KG1 (cell line): ENCODE measurements around the gene PTTG1IP.
"Not testable (repeated sequence)": the region's sequence is repeated elsewhere in the genome, so short reads cannot be mapped to it uniquely, and the experiment has no call there.

Experiments
- DNase-seq: peaks from one replicate; lab custom pipeline; 2025; lab: John Stamatoyannopoulos, UW

Gene PTTG1IP

DNA sequence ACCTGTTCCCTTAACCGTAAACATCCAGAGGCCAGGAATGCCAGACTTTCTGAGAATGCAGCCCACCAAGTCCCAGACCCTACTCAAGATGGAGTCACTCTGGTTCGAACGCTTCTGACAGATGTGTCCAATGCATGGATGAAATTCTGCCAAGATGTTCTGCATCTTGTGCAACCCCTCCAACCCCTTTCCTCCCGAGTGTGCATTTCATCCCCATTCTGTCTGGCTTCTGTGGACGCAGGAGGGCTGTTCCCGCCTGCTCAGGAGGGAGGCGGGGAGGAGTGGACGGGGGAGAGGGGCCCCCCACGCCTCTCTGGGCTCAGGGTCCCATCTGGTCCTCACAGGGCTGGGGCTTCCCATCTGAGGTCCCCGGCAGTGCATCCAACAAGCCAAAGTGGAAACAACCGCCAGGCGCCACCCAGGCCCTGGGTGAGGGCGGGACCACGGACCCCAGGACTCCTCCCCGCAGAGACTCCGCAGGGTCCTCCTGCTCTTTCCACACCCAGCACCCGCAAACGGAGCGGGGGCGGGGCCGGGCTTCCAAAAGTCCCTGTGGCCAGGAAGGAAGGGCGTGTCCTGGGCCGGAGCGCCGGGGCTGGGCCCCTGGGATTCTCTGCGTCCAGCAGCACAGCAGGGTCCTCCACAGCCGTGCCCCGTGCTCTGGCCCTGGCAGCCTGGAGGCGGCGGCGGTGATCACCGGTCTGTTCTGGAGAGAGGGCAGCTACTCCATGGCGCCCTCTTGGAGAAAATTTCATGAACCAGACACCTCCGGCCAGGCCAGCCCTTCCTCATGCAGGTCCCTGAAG lies 27.9 kb downstream of the PTTG1IP start:
- DNase-seq, result no peak

DNA sequence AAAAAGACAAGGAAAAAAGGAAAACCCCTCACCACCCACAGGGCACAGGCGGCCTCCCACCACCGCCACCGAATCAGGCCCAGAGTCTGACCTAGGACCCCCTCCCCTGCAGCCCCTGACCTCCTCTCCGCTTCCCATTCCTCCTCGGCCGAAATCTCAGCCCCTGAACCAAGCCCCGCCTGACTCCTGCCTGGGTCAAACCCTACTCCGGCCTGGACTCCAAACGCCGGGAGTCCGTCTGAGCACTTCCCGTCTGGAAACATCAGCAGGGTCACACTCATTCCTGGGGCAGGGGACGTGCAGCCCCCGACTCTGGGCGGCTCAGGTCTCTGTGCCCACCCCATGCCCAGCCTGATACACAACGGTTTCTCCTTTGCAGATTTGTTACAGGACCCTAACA lies 29.2 kb downstream of the PTTG1IP start:
- no peak for DNase-seq

DNA sequence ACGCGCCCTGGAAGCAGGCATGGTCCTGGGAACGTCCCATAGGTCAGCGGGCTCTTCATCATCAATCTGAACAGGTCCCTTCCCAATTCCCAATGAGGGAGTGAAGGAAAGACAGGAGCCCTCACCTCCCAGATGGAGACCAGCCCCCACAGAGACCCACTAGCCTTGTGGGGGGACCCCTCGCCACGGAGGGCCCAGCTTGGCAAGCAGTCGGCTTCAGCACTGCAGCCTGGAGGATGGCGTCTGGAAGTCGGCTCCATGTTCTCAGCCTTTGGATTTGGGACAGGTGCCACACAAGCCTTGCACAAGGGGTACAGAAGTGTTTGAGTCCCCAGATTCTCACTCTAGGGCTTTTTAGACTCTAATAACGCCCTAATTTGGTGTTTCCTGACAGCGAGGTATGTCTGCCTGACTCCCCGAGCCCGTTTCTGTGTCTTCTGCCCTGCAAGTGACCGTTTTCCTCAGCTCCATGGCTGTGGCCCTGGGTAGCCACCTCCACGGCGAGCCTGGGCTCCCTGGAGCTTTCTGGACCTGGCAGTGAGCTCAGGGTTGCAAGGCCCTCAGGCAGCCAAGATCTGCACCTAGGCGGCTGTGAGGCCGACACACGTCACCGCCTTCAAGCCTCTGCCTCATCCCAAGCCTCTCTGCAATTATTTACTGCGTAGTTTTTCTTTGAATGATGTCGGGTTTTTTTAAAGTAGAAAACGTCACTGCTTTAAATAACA lies 30.6 kb downstream of the PTTG1IP start:
- no peak for DNase-seq

DNA sequence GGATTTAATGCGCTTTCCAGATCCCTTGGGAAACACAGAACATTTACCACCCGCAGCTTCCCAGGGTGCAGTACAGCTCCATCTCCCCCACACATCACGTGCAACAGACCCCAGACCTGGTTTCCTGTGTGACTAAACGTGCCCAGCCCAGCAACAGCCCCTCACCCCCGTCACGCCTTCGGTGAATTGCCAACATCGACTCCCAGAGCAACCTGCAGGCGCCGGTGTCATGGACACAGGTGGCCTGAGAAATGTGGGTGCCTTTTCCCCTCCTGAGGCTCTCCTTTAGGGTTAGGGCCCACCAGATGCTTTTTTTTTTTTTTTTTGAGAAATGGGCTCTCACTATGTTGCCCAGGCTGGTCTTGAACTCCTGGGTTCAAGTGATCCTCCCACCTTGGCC lies 31.4 kb downstream of the PTTG1IP start:
- DNase-seq, result no peak

DNA sequence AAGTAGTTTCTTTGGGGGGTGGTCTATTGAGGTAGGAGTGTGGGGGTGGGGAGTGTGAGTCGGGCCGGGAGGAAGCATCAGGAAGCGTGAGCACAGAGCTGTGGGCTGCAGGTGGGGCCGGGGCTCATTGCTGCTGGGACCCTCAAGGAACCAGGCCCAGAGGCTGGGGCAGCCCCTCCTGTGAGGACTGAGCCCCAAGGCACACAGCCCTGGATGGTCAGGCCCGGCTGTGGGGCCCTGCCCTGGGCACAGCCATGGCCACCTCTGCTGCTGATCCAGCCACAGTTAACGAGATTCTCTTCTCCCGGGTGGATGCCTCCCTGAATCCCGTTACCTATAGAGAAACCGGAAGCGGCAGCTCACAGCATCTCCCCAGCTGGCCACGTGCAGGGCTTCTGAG lies 32.7 kb downstream of the PTTG1IP start:
- DNase-seq, result no peak

DNA sequence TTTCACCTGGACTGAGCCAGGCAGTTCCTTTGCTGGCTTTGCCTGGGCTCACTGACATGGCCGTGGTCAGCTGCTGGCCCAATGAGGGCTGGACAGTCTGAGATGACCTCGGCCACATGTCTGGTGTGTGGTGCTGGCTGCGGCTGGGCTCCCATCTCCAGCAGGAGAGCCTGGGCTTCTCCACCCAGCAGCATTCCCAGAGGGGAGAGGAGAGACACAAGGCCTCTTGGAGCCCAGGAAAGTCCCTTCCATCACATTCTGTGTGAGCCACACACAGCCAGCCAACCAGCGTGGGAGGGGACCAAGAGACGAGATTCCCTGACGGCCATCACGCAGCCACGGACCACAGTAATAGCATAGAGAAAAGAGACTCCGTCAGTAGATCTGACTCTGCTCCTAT lies 34.5 kb downstream of the PTTG1IP start:
- DNase-seq, result no peak

DNA sequence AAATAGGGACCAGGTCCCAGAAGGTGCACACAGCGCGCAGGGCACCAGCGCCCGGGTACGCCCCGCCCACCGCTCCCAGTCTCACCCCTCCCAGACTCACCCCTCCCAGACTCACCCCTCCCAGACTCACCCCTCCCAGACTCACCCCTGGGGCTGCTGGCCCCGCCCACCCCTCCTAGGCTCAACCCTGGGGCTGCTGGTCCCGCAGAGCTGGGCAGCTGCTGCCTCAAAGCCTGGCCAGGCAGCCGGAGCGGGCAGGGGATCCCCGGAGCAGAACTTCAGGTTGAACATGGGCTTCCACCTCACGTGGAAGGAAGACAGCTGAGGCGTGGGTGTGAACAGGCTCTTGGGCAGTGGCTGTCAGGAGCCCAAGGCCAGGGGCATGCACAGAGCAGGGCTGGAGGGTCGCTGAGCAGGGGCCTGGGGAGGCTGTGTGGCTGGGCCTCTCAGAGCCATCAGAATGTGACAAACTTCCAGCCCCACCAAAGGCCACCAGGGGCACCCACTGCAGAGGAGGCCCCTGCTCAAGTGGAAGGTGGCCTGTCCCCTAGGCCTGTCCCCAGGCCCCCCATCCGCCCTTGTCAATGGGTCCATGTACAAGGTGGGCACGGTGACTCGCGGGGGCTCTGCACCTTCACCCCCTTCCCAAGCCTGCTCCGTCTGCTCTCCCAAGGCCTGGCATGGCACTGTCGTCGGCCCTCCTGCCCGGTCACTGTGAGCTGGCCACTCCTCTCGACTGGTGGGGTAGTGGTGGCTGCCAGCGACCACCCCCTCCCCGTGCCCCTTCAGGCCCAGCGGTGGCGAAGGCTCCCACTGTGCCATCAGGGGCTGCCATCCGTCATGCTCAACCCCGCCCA lies 35.2 kb downstream of the PTTG1IP start:
- DNase-seq, result no peak

DNA sequence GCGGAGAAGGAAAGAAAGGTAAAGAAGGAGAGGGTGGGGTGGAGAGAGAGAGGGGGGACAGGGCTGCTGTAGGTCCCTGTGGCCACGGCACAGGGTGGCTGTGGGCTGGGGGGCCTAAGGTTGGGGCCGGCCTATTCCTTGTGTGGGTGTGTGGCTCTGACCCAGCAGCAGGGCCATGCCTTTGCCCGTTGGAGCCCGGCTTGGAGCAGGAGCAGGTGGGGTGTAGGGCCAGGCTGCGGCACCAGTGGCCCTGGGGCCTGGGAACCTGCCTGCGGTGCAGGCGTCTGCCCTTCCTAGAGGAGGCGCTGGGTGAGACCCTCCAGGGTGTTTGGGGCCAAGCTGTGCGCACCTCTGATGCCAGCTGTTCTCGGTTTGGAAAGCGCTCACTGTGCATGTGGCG lies 36.0 kb downstream of the PTTG1IP start:
- DNase-seq, result no peak

DNA sequence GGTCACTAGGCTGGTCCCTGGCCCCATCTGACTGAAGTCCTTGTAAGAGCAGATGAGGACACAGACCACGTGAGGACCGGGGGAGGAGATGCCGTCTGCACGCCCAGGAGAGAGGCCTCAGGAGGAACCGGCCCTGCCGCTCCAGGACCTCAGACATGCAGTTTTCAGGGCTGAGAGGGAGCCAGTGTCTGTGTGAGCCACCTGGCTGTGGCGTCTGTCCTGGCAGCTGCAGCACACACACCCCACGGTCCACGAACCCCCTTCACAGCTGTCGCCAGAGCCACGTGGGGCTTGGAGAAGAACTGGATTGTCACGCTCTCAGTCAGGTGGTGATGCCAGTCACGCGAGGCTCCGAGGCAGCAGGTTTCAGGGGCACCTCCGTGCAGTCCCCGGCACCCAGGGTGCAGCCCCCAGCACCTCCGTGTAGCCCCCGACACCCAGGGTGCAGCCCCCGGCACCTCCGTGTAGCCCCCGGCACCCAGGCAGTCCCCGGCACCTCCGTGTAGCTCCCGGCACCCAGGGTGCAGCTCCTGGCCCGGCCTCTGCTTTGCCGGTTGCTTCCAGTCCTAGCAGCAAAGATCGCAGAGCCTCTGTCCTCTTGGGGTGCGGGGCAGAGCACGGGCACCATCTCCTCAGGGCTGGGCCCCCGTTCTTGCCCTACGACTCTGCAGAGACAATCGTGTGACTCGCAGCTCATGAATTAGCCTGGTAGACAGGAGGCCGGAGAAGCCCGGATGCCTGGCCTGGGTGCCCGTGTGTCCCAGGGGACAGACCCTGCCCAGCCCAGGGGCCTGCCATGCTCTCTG lies 36.6 kb downstream of the PTTG1IP start:
- DNase-seq, result no peak

DNA sequence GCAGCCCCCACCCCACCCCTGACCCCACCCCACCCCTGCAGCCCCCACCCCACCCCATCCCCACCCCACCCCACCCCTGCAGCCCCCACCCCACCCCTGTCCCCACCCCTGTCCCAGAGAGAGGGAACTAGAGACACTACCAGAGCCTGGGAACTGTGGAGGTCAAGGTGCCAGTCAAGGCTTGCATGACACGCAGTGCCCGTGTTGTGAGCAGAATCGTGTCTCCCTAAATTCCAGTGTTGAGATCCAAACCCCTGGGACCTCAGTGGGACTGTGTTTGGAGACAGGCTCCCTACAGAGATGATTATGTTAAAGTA lies 37.2 kb downstream of the PTTG1IP start:
- no peak for DNase-seq

DNA sequence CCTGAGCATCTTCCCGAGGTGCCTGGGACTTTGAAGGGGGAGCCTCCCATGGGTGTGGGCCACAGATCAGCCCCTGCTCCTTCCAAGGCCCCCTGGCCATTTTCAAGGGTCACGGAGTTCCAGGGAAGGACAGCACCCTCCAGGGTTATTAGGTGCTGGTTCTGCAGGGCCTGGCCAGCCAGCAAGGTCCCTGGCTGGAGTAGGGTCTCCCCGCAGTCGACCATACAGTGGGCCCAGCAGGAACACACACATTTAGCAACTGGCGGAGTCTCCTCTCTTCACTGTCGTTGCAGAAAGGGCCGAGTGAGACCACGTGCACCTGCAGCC lies 37.9 kb downstream of the PTTG1IP start:
- DNase-seq, result no peak

DNA sequence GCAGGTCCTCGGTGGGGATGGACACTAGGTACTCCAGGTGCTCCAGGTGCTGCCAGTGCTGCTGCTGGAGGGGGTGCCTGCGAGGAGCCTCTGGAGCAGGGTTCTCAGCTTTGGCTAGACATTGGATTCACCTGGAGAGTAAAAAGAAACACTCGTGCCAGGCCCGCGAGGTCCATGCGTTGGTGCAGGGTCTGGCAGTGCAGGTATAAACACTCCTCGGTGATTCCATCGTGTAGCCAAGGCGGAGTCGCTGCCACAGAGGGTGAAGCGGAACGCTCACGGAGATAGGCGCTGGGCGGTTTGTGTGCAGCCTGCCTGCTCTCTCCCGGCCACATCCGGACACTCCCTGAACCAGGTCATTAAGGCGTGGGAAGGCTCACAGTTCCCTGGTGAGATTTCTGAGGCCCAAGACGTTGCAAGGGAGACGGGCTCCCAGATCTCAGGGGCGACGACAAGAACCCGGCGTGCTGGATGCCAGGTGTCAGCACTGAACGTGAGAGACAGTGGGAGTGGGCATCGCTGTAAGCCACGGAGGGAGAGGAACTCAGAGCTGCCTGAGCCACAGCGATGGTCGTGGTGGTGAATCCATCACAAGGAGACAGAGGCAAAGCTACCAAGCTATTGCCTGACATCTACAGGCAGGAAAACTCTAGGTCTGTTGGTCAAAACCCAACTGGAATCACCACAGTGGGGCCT lies 38.4 kb downstream of the PTTG1IP start:
- no peak for DNase-seq

DNA sequence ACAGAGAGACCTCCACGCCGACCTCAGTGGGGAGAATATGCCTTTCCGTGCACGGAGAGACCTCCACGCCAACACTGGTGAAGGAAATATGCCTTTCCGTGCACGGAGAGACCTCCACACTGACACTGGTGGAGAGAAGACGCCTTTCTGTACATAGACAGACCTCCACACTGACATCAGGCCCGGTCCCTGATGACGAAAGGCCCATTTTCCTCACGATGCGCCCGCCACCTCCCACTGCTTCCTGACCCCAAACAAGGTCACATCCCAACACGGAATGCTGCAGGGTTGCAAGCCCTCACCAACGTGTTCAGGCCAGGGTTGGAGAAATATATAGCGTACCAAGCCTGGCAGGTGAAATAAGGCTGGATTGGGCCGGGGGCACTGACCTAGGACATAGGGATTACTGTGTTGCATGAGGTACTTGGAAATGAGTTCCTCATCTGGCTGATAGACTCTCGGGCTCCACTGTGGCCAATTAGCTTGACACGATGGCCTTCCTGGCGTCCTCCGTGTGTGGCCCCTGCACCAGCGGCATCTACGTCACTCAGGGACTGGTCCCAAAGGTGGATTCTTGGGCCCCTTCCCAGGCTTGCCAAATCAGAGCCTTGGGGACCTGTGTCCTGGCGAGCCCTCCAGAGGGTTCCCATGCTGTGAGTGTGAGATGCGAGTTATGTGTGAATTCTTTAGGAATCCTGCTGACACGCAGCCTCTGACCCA lies 39.1 kb downstream of the PTTG1IP start:
- DNase-seq, result no peak

DNA sequence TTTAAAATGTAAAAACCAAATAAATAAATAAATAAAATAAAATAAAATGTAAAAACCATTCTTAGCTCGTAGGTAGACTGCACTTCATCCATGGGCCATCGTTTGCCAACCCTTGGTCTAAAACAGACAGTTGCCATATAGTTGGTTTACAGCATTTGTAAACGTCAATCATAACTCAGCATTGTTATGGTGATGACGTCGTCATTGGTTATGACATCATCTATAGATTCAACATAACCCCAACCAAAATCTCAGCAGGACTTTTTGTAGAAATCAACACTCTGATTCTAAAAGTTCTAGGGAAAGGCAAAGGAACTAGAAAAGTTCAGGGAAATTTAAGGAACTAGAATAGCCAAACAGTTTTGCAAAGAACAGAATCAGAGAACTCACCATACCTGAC lies 39.8 kb downstream of the PTTG1IP start:
- no peak for DNase-seq

DNA sequence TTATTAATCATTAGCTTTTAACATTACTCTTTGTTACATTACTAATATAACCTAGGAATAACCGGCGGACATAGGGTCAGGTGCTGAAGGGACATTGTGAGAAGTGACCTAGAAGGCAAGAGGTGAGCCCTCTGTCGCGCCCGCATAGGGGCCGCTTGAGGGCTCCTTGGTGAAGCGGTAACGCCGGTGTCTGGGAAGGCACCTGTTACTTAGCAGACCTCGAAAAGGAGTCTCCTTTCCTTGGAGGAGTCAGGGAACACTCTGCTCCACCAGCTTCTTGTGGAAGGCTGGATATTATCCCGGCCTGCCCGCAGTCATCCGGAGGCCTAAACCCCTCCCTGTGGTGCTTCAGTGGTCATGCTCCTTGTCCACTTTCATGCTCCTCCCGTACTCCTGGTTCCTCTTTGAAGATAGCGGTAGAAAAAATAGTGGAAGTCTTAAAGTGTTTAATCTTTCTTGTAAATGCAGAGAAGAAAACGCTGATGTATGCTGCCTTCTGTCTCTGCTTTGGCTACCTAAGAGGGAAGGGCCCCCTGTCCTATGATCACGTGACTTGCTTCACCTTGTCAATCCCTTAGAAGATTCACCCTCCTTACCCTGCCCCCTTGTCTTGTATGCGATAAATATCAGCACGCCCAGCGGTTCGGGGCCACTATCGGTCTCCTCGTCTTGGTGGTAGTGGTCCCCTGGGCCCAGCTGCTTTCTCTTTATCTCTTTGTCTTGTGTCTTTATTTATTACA lies 40.8 kb downstream of the PTTG1IP start:
- not testable (repeated sequence) for DNase-seq

DNA sequence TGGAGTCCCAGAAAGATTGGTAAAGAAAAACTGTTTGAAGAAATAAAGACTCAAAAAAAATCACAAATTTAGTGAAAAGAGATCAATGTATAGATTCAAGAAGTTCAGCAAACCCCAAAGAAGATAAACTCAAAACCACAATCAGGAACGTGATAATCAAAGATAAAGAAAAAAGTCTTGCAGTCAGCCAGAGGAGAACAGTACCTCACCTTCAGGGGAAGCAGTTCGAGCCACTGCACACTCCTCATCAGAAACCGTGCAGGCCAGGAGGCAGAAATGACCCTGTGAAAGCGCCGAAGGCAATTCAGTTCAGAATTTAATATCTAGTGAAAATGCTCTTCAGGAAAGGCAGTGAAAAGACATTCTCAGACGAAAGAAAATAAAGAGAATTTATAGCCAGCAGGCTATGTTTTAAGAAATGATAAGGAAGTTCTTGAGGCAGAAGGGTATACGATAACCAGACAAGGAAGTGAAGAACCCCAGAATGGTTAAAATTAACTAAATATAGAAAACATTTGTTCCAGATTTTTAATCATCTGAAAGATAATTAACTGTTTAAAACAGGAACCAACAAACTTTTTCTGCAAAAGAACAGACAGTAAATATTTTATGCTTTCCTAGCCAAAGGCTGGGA lies 42.1 kb downstream of the PTTG1IP start:
- DNase-seq, result no peak

DNA sequence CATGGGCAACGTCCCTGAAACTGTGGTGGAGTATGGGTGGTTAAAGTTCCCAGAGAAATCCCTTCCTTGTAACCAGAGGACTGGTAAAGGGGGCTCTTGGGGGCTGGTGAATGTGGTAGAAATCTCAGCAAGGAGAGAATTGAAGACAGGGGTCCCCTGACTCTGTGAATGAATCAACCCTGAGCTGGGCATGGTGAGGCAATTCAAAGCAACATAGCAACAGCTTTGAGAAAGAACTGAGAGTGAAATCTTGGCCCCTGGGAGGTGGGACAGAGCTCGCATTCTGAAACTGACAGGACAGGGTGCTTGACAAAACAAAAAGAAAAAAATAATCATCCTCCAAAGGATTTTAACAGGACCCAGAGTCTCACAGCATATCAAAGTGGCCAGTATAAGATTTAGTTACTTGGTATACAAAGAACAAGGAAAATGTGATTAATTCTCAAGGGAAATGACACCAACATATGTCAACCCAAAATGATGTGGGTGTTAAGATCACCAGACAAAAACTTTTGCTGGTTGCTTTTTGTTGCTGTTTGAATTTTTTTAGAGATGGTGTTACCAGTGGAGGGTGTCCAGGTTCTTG lies 43.9 kb downstream of the PTTG1IP start:
- DNase-seq, result no peak

DNA sequence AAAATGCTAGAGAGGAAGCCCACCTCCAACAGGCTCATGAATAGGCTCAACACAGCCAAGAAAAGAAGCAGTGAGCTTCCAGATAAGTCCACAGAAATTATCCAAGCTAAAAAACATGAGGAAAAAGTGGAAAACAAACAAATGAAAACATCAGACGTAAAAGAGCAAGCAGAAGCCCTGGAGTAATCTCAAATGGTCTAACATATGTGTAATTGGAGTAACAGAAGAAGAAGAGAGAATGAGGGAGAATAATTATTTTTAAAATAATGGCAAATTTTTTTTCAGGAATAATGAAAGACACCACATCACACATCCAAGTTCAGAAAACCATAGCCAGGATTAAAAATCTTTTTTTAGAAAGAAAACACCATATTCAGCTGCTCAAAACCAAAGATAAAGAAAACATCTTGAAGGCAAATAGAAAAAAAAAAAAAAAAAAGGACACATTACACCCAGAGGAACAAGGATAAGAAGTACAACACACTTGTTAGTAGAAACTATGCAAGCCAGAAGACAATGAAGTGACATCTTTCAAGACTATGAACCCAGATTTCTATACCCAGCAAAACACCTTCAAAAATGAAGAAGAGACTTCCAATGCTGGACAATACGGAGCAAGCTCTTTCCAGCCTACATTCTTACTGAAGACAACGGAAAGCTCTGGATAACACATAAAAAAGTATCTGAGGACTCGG lies 45.0 kb downstream of the PTTG1IP start:
- no peak for DNase-seq

DNA sequence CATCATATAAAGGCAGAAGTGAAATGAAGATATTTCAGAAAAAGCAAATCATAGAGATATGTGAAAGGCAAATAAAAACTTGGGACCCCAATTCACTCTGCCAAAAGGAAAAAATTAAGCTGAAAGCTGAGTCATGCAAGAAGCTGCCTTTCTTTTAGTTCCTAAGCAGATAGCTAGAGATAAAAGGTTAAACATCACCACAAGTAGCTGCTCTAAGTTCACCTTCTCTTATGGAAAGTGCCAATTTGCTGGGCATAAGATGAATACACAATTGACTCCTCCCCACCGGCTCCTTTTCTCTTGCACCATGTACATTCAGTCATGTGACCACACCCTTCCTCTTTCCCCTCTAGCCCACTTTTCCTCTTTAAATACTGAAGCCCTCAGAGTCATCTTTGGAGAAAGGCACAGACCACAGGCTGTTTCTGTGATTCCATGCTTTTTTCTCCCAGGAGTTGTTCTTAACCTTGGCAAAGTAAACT lies 50.3 kb downstream of the PTTG1IP start:
- no peak for DNase-seq
